ENCODE data around the gene SPRN.

- TF ChIP-seq, protein P1, sequence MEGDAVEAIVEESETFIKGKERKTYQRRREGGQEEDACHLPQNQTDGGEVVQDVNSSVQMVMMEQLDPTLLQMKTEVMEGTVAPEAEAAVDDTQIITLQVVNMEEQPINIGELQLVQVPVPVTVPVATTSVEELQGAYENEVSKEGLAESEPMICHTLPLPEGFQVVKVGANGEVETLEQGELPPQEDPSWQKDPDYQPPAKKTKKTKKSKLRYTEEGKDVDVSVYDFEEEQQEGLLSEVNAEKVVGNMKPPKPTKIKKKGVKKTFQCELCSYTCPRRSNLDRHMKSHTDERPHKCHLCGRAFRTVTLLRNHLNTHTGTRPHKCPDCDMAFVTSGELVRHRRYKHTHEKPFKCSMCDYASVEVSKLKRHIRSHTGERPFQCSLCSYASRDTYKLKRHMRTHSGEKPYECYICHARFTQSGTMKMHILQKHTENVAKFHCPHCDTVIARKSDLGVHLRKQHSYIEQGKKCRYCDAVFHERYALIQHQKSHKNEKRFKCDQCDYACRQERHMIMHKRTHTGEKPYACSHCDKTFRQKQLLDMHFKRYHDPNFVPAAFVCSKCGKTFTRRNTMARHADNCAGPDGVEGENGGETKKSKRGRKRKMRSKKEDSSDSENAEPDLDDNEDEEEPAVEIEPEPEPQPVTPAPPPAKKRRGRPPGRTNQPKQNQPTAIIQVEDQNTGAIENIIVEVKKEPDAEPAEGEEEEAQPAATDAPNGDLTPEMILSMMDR (IDR thresholded peaks at IDR 0.05), result no peak
- TF ChIP-seq POLR2A (IDR thresholded peaks at IDR 0.05) (no peak), POLR2AphosphoS5 (IDR thresholded peaks at IDR 0.05) (no peak), EP300 (IDR thresholded peaks at IDR 0.05) (no peak)
These were observed 29.2 kb upstream of the SPRN start, which contains the start of gene SCART1 for GRCh38 chr10:133453516-133454203.

Data from stomach (tissue), 4 donors.